Loucy (cell line): ENCODE measurements around the gene ZNF549.

Experiments used
- EZH2phosphoT487 ChIP-seq: fragments of 200-600 bp; IDR thresholded peaks from 2 replicates; pipeline ENCODE4 v1.6.1; 2018; ENCODE audit warnings: antibody characterized with exemption, mild to moderate bottlenecking, moderate library complexity, borderline replicate concordance
- TF ChIP-seq, protein P1 (sequence below): fragments of 200-600 bp; sonication (generic); conservative IDR thresholded peaks from 2 replicates; pipeline ENCODE4 v1.5.1; 2014; ENCODE audit warnings: mild to moderate bottlenecking, antibody characterized with exemption, low read length

DNA sequence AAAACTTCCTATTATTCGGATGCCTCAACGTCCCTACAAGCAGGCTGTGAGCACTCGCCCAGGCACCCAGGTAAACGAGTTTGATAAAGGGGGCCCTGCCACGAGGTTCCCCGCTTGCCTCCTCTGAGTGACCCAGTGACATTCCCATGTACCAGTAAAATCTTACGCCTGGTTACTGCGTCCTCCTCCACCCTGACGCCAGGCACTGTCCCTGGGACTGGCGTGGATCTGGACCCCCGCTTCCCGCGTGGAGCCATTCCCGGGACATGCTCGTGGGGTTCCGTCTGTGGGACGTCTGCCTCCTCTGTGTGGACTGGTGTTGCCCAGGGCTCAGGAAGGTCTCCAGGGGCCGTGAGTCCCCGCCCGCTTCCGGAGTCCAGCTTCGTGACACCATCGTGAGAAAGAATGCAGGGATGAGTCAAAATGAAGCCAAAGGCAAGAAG is 32.9 kb downstream of the ZNF549 start:
- TF ChIP-seq, protein P1, sequence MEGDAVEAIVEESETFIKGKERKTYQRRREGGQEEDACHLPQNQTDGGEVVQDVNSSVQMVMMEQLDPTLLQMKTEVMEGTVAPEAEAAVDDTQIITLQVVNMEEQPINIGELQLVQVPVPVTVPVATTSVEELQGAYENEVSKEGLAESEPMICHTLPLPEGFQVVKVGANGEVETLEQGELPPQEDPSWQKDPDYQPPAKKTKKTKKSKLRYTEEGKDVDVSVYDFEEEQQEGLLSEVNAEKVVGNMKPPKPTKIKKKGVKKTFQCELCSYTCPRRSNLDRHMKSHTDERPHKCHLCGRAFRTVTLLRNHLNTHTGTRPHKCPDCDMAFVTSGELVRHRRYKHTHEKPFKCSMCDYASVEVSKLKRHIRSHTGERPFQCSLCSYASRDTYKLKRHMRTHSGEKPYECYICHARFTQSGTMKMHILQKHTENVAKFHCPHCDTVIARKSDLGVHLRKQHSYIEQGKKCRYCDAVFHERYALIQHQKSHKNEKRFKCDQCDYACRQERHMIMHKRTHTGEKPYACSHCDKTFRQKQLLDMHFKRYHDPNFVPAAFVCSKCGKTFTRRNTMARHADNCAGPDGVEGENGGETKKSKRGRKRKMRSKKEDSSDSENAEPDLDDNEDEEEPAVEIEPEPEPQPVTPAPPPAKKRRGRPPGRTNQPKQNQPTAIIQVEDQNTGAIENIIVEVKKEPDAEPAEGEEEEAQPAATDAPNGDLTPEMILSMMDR: no peak
- TF ChIP-seq EZH2phosphoT487: no peak
